ENCODE data around the gene ISL1.

Gene ISL1

GRCh38 chr5:51379331-51379700 is 3.9 kb upstream of the ISL1 start:
- Histone ChIP-seq H2AFZ (ENCODE audit: low read depth, low read length) (no peak overlapping the region), H3K27ac (ENCODE audit: low read length) (no peak overlapping the region), H3K4me1 (ENCODE audit: insufficient read depth, low read length) (no peaks in the 10 kb centered on the region), H3K4me3 (ENCODE audit: low read depth in 1 of 2, low read length in 2 of 2) (no peak overlapping the region), H3K79me2 (ENCODE audit: insufficient read depth, low read length) (no peaks in the 10 kb centered on the region), H3K36me3 (ENCODE audit: insufficient read depth, low read length) (no peaks in the 10 kb centered on the region), H3K9me3 (ENCODE audit: insufficient read depth, low read length, severe bottlenecking) (no peaks in the 10 kb centered on the region), H4K20me1 (ENCODE audit: insufficient read depth, low read length) (no peaks in the 10 kb centered on the region), H3K27me3 (ENCODE audit: insufficient read depth, low read length, poor library complexity) (peaks cover 10% of the 10 kb centered on the region), H3K9ac (ENCODE audit: low read depth, low read length) (no peak overlapping the region), H3K4me2 (ENCODE audit: insufficient read depth, low read length) (no peak overlapping the region)
- TF ChIP-seq EZH2 (IDR thresholded peaks at IDR 0.05; ENCODE audit: borderline replicate concordance, low read depth, low read length, severe bottlenecking) (no peak), CTCF (IDR thresholded peaks at IDR 0.05; ENCODE audit: borderline replicate concordance, extremely low read depth, low read length, poor library complexity, severe bottlenecking) (no peak)
- DNase-seq (no peak), ATAC-seq (ENCODE audit: insufficient read depth, low read depth) (no peak)

- Histone ChIP-seq H3K79me2 (ENCODE audit: insufficient read depth, low read length) (no peaks in the 10 kb centered on the region), H3K27me3 (ENCODE audit: insufficient read depth, low read length, poor library complexity) (peaks cover 12% of the 10 kb centered on the region), H3K4me2 (ENCODE audit: insufficient read depth, low read length) (no peak overlapping the region), H4K20me1 (ENCODE audit: insufficient read depth, low read length) (no peaks in the 10 kb centered on the region), H3K4me1 (ENCODE audit: insufficient read depth, low read length) (no peaks in the 10 kb centered on the region), H3K36me3 (ENCODE audit: insufficient read depth, low read length) (no peaks in the 10 kb centered on the region), H3K9ac (ENCODE audit: low read depth, low read length) (no peak overlapping the region), H2AFZ (ENCODE audit: low read depth, low read length) (no peak overlapping the region), H3K27ac (ENCODE audit: low read length) (no peak overlapping the region), H3K9me3 (ENCODE audit: insufficient read depth, low read length, severe bottlenecking) (no peaks in the 10 kb centered on the region), H3K4me3 (ENCODE audit: low read depth in 1 of 2, low read length in 2 of 2) (no peak overlapping the region)
- peak; percentile 29 for DNase-seq
- no peak for ATAC-seq (ENCODE audit: insufficient read depth, low read depth)
- TF ChIP-seq CTCF (IDR thresholded peaks at IDR 0.05; ENCODE audit: borderline replicate concordance, extremely low read depth, low read length, poor library complexity, severe bottlenecking) (peak; percentile 80), EZH2 (IDR thresholded peaks at IDR 0.05; ENCODE audit: borderline replicate concordance, low read depth, low read length, severe bottlenecking) (no peak)
These were observed 2.5 kb upstream of the ISL1 start for GRCh38 chr5:51380603-51381207.

GRCh38 chr5:51381761-51382474 is 1.3 kb upstream of the ISL1 start:
- no peak for TF ChIP-seq CTCF (IDR thresholded peaks at IDR 0.05; ENCODE audit: borderline replicate concordance, extremely low read depth, low read length, poor library complexity, severe bottlenecking)
- no peak for TF ChIP-seq EZH2 (IDR thresholded peaks at IDR 0.05; ENCODE audit: borderline replicate concordance, low read depth, low read length, severe bottlenecking)
- no peaks in the 10 kb centered on the region for H3K9me3 ChIP-seq (ENCODE audit: insufficient read depth, low read length, severe bottlenecking)
- H3K27ac ChIP-seq (ENCODE audit: low read length): no peak overlapping the region
- H2AFZ ChIP-seq (ENCODE audit: low read depth, low read length): no peak overlapping the region
- H4K20me1 ChIP-seq (ENCODE audit: insufficient read depth, low read length): no peaks in the 10 kb centered on the region
- H3K4me3 ChIP-seq (ENCODE audit: low read depth in 1 of 2, low read length in 2 of 2): no peak overlapping the region
- H3K27me3 ChIP-seq (ENCODE audit: insufficient read depth, low read length, poor library complexity): peaks cover 23% of the 10 kb centered on the region
- no peaks in the 10 kb centered on the region for H3K4me1 ChIP-seq (ENCODE audit: insufficient read depth, low read length)
- DNase-seq (no peak), ATAC-seq (ENCODE audit: insufficient read depth, low read depth) (no peak)
- H3K4me2 ChIP-seq (ENCODE audit: insufficient read depth, low read length): no peak overlapping the region
- no peak overlapping the region for H3K9ac ChIP-seq (ENCODE audit: low read depth, low read length)
- H3K36me3 ChIP-seq (ENCODE audit: insufficient read depth, low read length): no peaks in the 10 kb centered on the region
- H3K79me2 ChIP-seq (ENCODE audit: insufficient read depth, low read length): no peaks in the 10 kb centered on the region

Measured in DND-41 (cell line).